HG03097 (cell line): ENCODE measurements around the gene SLMAP.

Experiments
- ATAC-seq: cut with Tn5 transposase; IDR thresholded peaks from one replicate; pipeline ENCODE4 v1.9.1; 2021; ENCODE audit not compliant: unreplicated experiment, low FRiP score

Gene SLMAP

DNA sequence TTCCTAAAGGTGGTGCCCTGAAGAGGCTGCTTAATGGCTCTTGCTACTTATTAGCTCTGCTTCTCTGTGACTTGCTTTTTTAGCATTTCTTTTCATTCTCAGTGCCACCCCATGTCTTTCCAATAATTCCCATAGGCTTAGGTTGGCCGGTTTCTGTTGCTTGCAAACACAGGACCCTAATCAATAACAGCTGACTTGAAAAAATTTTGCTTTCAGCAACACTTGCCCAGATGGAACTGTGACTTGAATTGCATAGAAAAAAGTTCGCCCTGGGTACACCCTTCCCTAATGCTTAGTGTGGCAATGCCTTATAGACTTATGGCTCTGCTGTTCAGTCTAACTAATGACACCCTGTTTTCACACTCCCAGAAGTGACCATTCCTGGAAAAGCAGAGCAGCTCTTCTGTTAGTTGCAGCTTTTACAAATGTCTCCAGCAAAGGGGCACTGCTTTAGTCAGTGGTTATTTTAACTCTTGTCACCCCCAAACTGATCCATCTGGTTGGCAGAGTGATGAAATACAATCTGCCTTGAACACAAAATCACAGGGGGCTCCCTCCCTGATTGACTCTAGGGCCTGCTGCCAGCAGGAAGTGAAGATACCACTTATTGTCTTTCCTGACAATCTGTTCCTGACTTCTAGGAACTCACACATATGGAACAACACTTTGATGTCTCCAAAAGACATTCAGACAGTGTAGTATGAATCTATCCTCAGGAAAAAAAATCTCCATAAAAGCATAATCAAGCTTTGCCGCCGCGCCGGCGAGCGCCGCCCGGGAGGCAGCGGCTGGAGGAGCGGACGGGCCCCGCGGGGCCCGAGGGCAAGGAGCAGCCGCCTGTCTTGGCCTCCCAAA, 9.7 kb upstream of the SLMAP start:
- no peak for ATAC-seq

DNA sequence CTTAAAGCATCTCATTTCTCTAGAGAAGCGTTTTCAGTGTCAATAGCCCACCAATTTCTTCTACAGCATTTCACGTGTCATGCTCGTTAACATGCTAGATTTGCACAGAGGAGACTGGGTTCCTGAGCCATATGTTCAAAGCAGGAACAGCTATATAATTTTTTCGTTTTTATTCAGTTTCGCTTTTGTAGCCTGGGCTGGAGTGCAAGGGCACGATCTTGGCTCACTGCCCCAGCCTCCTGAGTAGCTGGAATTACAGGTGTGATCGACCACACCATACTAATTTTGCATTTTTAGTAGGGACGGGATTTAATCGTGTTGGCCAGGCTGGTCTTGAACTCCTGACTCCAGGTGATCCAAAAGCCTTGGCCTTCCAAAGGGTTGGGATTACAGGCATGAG, 6.6 kb upstream of the SLMAP start:
- no peak for ATAC-seq

DNA sequence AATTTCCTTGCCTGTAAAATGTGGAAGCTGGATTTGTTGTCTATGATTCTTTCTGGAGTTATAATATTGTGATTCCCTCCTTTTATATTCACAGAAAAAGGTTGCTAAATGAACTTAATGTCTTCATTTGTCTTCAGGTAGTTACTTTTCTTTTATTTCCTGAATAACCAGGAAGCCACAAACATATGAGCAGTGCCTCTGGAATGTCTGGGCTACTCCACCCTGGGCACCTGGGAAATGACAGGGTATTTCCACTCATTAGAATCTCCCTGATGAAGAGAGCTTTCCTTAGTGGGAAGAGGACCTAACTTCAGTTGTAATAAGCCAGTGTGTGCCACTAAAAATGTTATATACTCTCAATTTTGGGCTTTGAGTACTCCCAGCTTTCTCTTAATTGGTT, 3.8 kb upstream of the SLMAP start:
- ATAC-seq, result no peak

DNA sequence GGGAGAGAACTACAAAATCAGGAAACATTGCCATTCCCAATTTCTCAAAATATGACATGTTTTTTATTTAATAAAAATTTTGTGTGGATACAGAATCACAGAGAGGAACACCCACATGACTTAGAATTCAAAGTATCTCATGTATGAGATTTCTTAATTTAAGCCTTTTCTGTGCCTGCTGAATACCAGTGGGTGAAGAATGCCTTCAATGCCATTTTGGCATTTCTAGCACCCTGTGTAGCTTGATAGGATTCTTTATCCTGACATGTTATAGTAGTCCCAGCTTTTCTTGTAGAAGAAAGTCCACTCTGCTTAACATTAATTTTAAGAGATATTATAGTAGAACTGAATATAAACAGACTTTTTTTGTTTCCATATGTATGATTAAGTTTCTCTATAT, 3.1 kb upstream of the SLMAP start:
- no peak for ATAC-seq

DNA sequence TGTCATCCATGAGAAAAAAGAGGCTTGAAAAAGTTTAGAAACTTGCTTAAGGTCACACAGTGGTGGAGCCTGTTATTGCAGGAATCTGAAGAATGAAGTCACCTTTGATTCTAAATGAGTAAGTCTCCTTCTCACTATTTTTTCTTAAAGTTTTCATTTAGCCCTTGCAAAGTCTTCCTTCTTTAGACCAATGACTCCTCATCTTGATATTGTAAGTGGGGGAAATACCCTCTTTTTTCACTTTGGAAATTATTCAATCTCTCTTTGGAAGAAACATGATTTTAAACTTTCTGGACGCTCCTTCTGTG, 787 bp upstream of the SLMAP start:
- no peak for ATAC-seq

DNA sequence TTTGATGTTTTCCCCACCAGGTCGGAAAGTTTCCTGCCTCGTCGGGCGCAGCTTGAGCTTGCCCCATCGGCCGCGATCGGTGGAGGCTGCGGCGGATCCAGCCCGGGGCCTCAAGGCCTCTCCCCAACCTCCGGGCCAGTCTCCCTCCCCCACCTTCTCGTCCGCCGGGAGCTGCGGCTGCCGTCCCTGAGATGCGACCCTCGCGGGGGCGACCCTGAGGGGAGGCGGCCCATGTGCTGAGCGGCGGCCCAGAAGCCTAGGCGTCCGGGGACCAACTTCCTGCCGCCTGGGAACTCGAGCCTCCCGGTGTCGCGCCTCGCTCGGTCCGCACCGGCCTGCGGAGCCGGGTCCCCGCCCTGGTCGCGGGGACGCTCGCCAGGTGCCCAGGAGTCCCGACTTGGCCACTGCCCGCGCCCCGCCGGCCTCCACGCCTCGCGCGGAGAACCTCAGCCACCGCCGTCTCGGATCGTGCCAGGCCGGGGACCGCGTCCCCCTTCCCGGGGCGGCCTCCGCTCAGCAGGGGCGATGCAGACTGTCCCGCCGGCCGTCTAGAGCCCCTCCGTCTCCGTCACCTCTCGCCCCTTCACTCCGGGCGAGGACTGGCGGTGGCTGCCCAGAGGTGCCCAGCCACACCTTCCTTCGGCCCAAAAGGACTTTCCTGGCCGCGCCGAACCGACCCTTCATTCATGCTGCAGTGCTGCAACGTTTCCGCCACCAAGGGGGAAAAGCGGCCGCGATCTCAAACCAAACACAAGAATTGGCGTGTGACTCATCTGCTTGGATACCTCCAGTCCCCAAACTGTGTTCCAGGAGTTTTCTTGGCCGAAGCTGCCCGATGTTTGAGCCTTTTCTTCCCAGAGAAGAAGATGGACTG, 656 bp downstream of the SLMAP start:
- peak; percentile 16 for ATAC-seq

DNA sequence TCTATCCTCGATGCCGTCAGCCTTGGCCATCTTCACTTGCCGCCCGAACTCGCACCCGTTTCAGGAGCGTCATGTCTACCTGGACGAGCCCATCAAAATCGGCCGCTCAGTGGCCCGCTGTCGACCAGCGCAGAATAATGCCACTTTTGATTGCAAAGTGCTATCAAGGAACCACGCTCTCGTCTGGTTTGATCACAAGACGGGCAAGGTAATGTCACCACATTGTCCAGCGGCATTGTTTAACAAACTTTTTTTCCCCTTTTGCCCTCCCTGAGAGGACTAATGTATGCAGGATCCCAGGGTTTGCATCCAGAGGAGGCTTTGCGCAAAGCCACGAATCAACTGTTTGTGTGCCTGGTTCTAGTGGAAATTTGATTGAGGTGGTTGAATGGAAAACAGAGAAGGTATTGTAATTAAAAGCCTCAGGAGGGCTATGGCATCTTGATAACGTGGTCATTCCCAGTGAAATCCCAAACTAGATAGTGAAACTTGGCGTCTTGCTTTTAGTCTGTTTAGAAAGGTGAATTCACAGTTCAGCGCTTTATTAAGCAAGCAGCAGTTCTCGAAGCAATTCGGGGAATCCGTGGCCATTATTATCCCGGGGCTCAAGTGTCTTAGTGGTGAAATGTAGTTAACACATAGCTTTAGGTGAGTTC, 1.7 kb downstream of the SLMAP start:
- ATAC-seq, result no peak

DNA sequence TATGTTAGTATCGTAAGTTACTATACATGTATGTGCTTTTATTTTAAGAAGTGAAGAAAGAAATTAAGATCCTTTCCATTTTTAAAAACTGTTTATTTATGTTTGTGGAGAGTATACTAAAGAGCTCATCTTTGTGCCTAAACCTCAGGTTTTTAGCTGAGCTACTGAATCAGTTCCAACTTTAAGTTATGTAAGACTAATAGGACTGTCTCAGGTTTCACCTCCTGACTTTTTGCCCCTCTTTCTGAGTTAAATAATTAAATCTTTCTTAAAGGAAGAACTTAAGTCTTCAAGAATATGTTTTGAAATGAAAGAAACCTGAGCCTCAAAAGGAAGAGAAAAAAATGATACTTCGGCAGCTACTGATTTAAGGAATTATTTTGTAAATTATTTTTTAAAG, 2.6 kb downstream of the SLMAP start:
- no peak for ATAC-seq

DNA sequence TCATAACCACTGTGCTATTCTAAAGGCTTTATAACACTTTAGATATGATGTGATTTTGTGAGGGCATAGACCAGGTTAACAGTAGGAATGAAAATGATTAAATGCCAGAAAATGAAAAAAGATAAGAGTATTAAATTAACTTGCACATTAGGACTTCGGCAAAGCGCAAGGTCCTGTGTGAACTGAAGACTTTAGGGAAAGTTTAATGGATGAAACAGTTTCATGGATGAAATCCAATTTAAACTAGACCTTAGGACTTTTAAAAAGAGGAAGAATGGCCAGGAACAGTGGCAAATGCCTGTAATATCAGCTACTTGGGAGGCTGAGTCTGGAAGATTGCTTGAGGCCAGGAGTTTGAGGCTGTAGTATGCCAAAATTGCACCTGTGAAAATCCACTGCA, 8.7 kb downstream of the SLMAP start:
- no peak for ATAC-seq

DNA sequence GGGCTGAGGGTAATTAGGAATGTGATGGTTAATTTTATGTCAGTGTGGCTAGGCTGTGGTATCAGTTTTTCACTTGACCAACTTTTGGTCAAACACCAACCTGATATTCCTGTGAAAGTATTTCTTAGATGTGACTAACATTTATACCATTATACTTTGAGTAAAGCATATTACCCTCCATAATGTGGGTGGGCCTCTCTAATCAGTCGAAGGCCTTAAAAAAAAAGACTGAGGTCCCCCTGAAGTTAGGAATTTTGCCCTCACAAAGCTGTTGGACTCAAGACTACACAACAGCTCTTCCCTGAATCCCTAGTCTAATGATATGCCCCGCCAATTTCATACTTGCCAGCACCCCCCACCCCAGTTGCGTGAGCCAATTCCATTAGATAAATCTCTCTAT, 12.5 kb downstream of the SLMAP start:
- no peak for ATAC-seq

DNA sequence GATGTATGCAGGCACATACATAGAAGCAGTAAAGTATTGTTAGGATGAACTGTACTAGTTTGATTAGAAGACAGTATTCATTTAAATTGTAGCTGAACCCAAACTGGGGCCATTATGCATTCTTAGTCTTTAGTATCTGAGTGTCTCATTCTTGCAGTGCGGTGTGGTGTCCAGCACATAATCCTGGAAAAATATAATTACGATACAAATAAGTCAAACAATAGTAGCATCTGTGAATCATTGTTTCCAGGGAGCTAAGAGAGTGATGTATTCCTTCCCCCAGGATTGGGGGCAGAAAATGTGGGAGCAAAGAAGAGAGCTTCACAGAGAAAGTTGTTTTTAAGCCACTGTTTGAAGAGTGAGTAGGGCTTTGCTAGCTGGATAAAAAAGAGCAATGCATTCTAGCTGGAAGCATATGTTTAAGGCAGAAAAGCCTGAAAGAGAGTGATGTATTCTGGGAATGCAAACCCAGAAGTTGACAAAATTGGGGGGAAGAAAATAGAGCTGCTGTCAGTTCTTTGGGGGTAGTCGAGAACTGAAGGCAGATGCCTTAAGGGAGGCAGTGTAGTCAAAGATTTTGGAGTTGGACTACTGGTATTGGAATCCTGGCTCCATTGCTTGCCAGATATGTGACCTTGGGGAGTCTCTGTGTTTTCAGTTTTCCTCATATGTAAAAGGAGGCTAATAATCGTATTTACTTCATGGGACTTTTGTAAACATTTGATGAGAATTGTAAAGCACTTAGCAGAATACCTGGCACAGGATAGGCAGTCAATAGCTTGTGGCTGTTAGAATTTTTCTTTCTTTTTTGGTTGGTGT, 14.1 kb downstream of the SLMAP start:
- ATAC-seq, result no peak

DNA sequence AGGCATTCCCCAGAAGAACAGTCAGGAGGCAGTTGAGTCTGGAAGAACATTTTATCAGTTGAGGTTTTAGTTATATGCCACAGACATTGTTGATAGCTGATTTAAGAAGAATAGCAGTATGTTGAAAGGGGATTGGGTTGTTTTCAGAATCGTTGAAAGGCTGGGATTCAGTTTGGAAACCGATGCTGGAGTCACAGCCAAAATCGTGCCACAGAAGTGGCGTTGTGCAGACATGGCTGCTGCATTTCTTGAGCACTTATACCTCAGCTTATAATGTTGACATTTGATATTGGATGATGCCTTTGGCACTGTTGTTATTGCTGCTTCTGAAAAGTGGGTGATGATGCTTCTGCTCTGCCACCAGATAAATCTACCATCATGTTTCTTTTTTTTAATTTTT, 16.1 kb downstream of the SLMAP start:
- ATAC-seq, result no peak

DNA sequence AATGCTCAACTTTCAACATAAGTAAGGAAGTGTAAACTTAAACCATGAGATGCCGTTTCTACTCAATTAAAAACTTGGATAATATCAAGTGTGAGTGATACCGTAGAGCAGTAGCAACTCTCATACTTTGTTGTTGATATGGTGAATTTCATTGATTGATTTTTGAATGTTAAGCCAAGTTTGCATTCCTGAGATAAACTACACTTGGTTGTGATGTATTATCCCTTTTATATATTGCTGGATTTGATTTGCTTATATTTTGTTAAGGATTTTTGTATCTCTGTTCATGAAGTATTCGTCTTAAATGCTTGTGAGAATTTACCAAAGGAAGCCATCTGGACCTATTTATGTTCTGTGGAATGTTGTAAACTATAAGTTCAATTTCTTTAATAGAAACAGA, 21.7 kb downstream of the SLMAP start:
- ATAC-seq, result no peak

DNA sequence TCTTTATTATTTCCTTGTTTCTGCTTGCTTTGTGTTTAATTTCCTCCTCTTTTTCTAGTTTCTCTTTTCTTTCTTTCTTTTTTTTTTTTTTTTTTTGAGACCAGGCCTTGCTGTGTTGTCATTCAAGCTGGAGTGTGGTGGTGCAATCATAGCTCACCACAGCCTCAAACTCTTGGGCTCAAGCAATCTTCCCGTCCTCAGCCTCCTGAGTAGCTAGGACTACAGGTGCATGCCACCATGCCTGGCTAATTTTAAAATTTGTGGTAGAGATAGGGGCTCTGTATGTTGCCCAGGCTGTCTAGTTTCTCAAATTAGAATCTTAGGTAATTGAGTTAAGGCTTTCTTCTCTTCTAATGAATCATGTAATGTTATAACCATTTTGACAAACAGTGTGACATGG, 22.4 kb downstream of the SLMAP start:
- ATAC-seq, result no peak

DNA sequence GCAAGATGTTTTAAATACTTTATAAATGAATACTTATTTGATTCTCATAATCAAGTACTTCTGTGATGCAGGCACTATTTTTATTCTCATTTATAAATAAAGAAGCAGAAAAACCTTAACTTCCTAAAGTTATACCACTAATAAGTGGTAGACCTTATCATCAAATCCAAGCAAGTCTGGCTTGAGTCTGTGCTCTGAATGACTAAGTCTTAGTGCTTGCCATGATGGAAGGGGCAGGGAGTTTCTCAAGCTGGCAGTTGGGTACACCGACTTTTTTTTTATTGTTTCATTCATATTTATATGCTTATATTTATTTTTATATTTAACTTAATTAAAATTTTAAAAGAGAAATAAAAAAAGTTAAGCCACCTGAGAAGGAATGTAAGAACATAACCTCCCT, 23.6 kb downstream of the SLMAP start:
- ATAC-seq, result no peak

DNA sequence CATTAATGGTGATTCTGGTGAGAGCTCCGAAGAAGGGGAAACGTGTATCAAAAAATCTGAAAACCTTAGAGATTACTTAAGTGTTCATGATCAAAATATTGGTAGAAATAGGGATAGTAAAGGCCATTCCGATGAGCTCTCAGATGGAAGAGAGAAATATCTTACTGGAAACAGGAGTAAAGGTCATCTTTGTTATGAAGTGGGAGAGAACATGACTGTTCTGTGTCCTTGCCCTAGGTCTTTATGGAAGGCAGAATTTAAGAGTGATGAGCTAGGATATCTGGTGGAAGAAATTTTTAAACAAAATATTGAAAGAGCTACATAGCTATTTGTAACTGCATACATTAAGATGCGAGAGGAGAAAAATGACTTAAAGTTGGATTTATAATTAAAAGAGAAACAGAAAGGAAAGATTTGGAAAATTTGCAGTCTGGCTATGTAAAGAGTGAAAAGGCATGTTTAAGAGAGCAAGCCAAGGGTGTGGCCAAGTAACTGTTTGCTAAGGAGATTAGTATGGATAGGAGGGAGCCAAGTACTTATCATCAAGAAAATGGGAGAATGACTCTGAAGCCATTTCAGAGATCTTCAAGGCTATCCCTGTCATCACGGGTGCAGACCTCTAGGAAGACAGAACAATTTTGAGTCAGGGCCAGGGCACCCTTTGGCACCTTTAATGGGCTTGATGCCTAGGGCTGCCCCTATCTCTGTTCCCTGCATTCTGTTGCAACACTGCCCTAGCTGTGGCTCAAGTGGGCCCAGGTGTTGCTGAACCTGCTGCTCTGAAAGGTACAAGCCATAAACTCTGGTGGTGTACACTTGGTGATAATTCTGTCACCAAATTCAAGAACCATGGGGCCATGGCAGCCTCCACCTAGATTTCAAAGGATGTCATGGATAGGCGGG, 27.3 kb downstream of the SLMAP start:
- ATAC-seq, result no peak

DNA sequence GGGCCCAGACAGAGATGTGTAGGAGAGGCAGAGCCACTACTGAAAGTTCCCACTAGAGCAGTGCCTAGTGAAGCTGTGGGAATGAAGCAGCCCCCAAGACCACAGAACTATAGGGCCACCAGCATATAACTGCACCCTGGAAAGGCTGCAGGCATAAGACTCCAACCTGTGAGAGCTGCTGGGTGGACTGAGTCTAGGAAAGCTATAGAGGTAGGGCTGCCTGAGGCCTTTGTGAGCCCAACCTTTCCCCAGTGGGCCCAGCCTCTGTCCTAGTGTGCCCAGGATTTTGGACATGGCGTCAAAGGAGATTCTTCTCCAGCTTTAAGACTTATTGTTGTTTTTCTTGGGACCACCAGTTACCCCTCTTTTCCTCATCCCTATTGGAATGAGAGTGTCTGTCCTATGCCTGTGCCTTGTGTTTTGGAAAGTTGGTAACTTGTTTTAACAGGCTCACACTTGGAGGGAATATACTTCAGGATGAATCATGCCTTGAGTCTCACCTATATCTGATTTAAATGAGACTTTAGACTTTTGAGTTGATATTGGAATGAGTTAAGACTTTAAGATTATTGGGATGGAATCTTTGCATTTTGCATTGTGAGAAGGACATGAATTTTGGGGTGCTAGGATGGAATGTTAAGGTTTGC, 28.1 kb downstream of the SLMAP start:
- ATAC-seq, result no peak

DNA sequence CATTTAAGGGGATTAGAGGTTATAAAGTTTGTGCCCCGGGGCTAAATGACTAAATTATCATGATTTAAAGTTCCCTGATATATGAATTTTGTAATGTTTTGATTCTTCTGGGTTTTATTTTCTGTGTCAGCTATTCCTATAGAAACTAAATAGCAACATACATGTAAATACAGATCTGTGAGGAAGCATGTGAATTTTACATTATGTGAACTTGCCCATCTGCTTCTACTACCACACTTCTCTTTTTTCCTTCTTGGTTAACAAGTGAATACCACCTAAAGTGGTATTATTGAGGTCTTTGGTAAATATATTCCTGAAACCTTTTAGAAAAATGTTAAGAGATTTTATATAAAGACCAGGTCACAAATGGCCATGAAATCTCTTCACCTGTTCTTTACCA, 29.3 kb downstream of the SLMAP start:
- ATAC-seq, result no peak
